Keratinocyte (primary cell): ENCODE data around the gene ABHD15. TPM values are rescaled to one million over a fixed set of nuclear protein-coding genes. Genes with fewer than 3 reads are reported as not detected.

Experiments
- DNase-seq: peaks from one replicate; pipeline ENCODE4 v3.0.0-alpha.2; 2011; ENCODE audit warnings: low read depth, missing footprints, low spot score
- FAIRE-seq: peaks from 2 replicates; lab custom pipeline; 2011; peaks lifted over from hg19 to GRCh38; lab: Jason Lieb, UNC
- H2AFZ ChIP-seq: 2 replicates; pipeline ENCODE4 v1.6.0; 2012; ENCODE audit warnings: low read length, control low read depth, inconsistent platforms; ENCODE audit not compliant: control insufficient read depth
- H3K27ac ChIP-seq: 2 replicates; pipeline ENCODE4 v1.5.1; 2011; ENCODE audit warnings: low read length; ENCODE audit not compliant: control insufficient read depth, insufficient read depth
- H3K27me3 ChIP-seq: 3 replicates; pipeline ENCODE4 v1.6.0; 2011; ENCODE audit warnings: low read length; ENCODE audit not compliant: control insufficient read depth, insufficient read depth; ENCODE audit errors: extremely low read depth
- H3K36me3 ChIP-seq, 2 experiments: 2 replicates in 1 of 2; 3 replicates in 1 of 2; pipeline ENCODE4 v1.5.1; 2011; ENCODE audit warnings: low read length in 2 of 2, mild to moderate bottlenecking in 1 of 2; ENCODE audit not compliant: control insufficient read depth in 2 of 2, insufficient read depth in 2 of 2; ENCODE audit errors: extremely low read depth in 1 of 2
- H3K4me1 ChIP-seq: 3 replicates; pipeline ENCODE4 v1.5.1; 2011; ENCODE audit warnings: low read length; ENCODE audit not compliant: control insufficient read depth, insufficient read depth; ENCODE audit errors: extremely low read depth
- H3K4me2 ChIP-seq: 3 replicates; pipeline ENCODE4 v1.6.0; 2011; ENCODE audit warnings: low read depth, low read length; ENCODE audit not compliant: control insufficient read depth, insufficient read depth; ENCODE audit errors: extremely low read depth
- H3K4me3 ChIP-seq, 3 experiments: fragments of 200-600 bp in 1 of 3; sonication (generic) in 1 of 3; 2 replicates in 2 of 3; 3 replicates in 1 of 3; pipeline ENCODE4 v1.5.1; 2011 to 2016; ENCODE audit warnings: low read length in 3 of 3, mild to moderate bottlenecking in 3 of 3, control low read depth in 2 of 3, inconsistent platforms in 1 of 3, low read depth in 1 of 3, mixed read lengths in 1 of 3, mixed run types in 1 of 3, moderate library complexity in 1 of 3; ENCODE audit not compliant: control insufficient read depth in 2 of 3, insufficient read depth in 2 of 3; ENCODE audit errors: extremely low read depth in 1 of 3
- H3K79me2 ChIP-seq: 2 replicates; pipeline ENCODE4 v1.6.0; 2012; ENCODE audit warnings: low read length; ENCODE audit not compliant: control insufficient read depth, insufficient read depth
- H3K9ac ChIP-seq: 3 replicates; pipeline ENCODE4 v1.6.0; 2011; ENCODE audit warnings: low read length; ENCODE audit not compliant: control insufficient read depth, insufficient read depth; ENCODE audit errors: extremely low read depth
- H3K9me1 ChIP-seq: 3 replicates; pipeline ENCODE4 v1.6.0; 2011; ENCODE audit warnings: low read length; ENCODE audit not compliant: control insufficient read depth, insufficient read depth; ENCODE audit errors: extremely low read depth
- H3K9me3 ChIP-seq: 2 replicates; pipeline ENCODE4 v1.5.1; 2012; ENCODE audit warnings: low read depth, low read length; ENCODE audit not compliant: control insufficient read depth
- H4K20me1 ChIP-seq: 3 replicates; pipeline ENCODE4 v1.6.0; 2011; ENCODE audit warnings: low read length; ENCODE audit not compliant: control insufficient read depth, insufficient read depth; ENCODE audit errors: extremely low read depth
- CTCF ChIP-seq, 3 experiments: IDR thresholded peaks in 1 of 3; conservative IDR thresholded peaks in 1 of 3; optimal IDR thresholded peaks in 1 of 3; 2 replicates in 2 of 3; 3 replicates in 1 of 3; pipeline versions ENCODE3 to v1.5.1; 2011; ENCODE audit warnings: low read length in 3 of 3, mild to moderate bottlenecking in 3 of 3, moderate library complexity in 2 of 3, control low read depth in 1 of 3, inconsistent platforms in 1 of 3; ENCODE audit not compliant: insufficient read depth in 2 of 3; ENCODE audit errors: extremely low read depth in 1 of 3
- EZH2 ChIP-seq: IDR thresholded peaks from one replicate; pipeline ENCODE4 v1.6.1; 2012; ENCODE audit warnings: inconsistent platforms, mild to moderate bottlenecking, low read length, moderate library complexity
- dilution Hi-C: fragments of 300-500 bp; cut with MboI; formaldehyde crosslinking; loops from one replicate; pipeline ENCODE4 v1.7.0; 2020; ENCODE audit warnings: low sequenced_read_pairs; ENCODE audit not compliant: extremely low pct_ligation_motif_present
- polyA plus RNA-seq, 5 experiments: library from polyadenylated mRNA; depleted of rRNA in 3 of 5; stranded (reverse) in 3 of 5; stranded (forward) in 1 of 5; unstranded in 1 of 5; fragments of >200 nt; gene quantifications; 1 replicate in 1 of 5; 2 replicates in 3 of 5; 3 replicates in 1 of 5; pipeline versions ENCODE4 v1.2.1 to v1.2.3, GENCODE V29; 2011 to 2012; ENCODE audit warnings: missing spikeins in 2 of 5, low read depth in 1 of 5, low replicate concordance in 1 of 5

The ABHD15 gene
- polyA plus RNA-seq, 1 donor (not counting 4 experiments of a cell fraction or from before 2014, with no cell fraction given), result 6.2 TPM

- Histone ChIP-seq H3K79me2 (no peaks in the 10 kb centered on the region), H3K4me2 (no peak overlapping the region), H3K4me1 (peaks cover 37% of the 10 kb centered on the region), H3K9me1 (no peaks in the 10 kb centered on the region), H3K27ac (no peak overlapping the region), H3K36me3 (no peaks in the 10 kb centered on the region), H2AFZ (no peak overlapping the region), H3K9ac (no peak overlapping the region), H3K27me3 (no peaks in the 10 kb centered on the region), H3K9me3 (no peaks in the 10 kb centered on the region), H3K4me3 (no peak overlapping the region), H4K20me1 (no peaks in the 10 kb centered on the region)
- FAIRE-seq (no peak), DNase-seq (no peak)
- no peak for TF ChIP-seq EZH2
- no peak for TF ChIP-seq CTCF (optimal IDR thresholded peaks at IDR 0.05 in 1 of 3, IDR thresholded peaks at IDR 0.05 in 1 of 3, conservative IDR thresholded peaks at IDR 0.05 in 1 of 3; ENCODE audit: extremely low read depth in 1 of 3, insufficient read depth in 2 of 3, low read length in 3 of 3)
- dilution Hi-C loops, result no loop called here
Measured at GRCh38 chr17:29612404-29613280, 45.8 kb upstream of the ABHD15 start.

GRCh38 chr17:29612094-29612403 lies 45.2 kb upstream of the ABHD15 start:
- no peak for TF ChIP-seq EZH2
- TF ChIP-seq CTCF (optimal IDR thresholded peaks at IDR 0.05 in 1 of 3, IDR thresholded peaks at IDR 0.05 in 1 of 3, conservative IDR thresholded peaks at IDR 0.05 in 1 of 3; ENCODE audit: extremely low read depth in 1 of 3, insufficient read depth in 2 of 3, low read length in 3 of 3), result no peak
- Histone ChIP-seq H3K79me2 (no peaks in the 10 kb centered on the region), H3K9me1 (no peaks in the 10 kb centered on the region)

More at GRCh38 chr17:29612094-29612403, 45.2 kb upstream of the ABHD15 start:
- DNase-seq, result no peak
- Histone ChIP-seq H3K4me1 (peaks cover 31% of the 10 kb centered on the region), H3K4me3 (no peak overlapping the region), H3K4me2 (no peak overlapping the region), H4K20me1 (no peaks in the 10 kb centered on the region), H2AFZ (no peak overlapping the region), H3K27ac (no peak overlapping the region), H3K9me3 (no peaks in the 10 kb centered on the region), H3K36me3 (no peaks in the 10 kb centered on the region), H3K9ac (no peak overlapping the region), H3K27me3 (no peaks in the 10 kb centered on the region)
- no peak for FAIRE-seq
- dilution Hi-C loops, result no loop called here
